ENCODE data around the gene ALKBH5.
A peak's percentile ranks its signal among the peaks of the same experiment; 100 is the strongest.
"Not testable (repeated sequence)": the region's sequence is repeated elsewhere in the genome, so short reads cannot be mapped to it uniquely, and the experiment has no call there.

ALKBH5 gene

GRCh38 chr17:18185832-18186626 is 2.4 kb downstream of the ALKBH5 start:
- DNase-seq (ENCODE audit: low spot score) = no peak

GRCh38 chr17:18186627-18186982 is 3.0 kb downstream of the ALKBH5 start:
- DNase-seq (ENCODE audit: low spot score) = no peak

- DNase-seq (ENCODE audit: low spot score) = no peak
Observed at GRCh38 chr17:18187226-18187625, 3.6 kb downstream of the ALKBH5 start.

- no peak for DNase-seq (ENCODE audit: low spot score)
Observed at GRCh38 chr17:18187821-18188761, 4.5 kb downstream of the ALKBH5 start.

- no peak for DNase-seq (ENCODE audit: low spot score)
Observed at GRCh38 chr17:18190628-18191235, 7.1 kb downstream of the ALKBH5 start.

DNA sequence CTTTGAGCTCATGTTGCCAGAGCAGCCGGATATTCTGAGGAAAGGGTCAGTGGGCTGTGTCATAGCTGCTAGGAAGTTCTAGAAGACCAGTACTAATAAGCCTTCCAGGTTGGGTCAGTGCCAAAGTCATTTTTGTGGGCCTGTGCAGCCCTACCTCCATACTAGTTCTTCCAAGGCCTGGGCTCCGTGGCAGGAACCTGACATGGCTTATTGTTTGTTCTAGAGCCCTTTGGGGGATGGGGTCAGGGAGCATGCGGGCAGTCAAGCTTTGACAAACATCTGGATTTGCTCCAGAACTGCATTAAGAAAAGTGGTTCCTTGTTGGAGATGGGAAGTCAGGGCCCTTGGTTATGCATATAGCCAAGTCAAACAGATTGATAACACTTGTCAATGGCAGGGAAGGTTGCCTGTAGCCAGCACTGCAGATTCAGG is 7.6 kb downstream of the ALKBH5 start:
- DNase-seq (ENCODE audit: low spot score) = no peak

- DNase-seq (ENCODE audit: low spot score) = no peak
Observed at GRCh38 chr17:18191967-18192366, 8.3 kb downstream of the ALKBH5 start.

DNA sequence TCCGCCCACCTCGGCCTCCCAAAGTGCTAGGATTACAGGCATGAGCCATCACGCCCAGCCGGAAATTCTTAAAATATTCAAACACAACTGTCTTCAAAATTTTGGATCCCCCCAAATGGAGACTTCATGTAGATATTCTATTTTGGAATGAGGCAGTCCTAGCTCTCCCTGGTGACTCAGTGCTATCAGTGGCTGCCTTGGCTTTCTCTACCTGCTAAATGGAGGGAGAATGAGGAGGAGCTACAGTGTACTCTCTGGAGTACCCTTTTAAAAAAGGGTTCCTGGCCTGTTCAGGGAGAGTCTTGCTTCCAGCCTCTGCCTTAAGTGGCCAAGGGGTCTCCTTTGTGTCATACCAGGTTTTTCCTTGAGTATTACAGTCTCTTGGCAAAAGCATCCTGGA is 10.8 kb downstream of the ALKBH5 start:
- DNase-seq (ENCODE audit: low spot score) = no peak

DNA sequence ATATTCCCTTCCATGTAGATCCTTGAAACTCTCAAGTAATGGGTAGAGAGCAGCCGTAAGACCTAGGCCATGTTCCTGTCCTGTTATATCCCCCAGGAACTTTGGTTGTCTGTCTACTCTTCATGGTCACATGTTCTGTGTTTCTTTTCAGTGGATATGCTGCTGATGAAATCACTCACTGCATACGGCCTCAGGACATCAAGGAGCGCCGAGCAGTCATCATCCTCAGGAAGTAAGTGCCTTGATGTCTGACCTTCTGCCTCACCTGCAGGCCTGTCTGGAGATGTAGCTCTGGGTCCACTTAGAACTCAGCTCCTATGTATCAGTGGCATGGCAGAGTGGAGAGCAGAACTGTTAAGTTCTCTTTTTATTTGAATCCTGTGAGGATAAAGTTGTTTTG is 11.2 kb downstream of the ALKBH5 start:
- DNase-seq (ENCODE audit: low spot score) = no peak

DNA sequence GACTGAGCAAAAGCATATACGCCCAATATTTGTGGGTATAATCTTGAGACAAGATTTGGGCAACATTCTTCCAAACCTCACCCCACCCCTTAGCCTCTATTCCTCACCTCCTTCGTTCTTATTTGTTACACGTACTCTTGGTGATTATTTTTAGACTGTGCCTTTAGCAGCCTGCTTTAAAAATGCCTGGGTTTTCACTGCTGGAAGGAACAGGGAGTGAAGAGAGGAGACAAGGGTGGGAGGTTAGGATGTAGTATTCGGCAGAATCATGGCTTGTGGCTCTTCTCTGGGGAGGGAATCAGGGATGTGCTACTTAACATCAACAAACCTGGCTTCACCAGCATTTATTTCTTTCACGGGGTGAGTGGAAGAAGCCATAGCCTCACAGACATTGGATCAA is 11.6 kb downstream of the ALKBH5 start:
- no peak for DNase-seq (ENCODE audit: low spot score)

DNA sequence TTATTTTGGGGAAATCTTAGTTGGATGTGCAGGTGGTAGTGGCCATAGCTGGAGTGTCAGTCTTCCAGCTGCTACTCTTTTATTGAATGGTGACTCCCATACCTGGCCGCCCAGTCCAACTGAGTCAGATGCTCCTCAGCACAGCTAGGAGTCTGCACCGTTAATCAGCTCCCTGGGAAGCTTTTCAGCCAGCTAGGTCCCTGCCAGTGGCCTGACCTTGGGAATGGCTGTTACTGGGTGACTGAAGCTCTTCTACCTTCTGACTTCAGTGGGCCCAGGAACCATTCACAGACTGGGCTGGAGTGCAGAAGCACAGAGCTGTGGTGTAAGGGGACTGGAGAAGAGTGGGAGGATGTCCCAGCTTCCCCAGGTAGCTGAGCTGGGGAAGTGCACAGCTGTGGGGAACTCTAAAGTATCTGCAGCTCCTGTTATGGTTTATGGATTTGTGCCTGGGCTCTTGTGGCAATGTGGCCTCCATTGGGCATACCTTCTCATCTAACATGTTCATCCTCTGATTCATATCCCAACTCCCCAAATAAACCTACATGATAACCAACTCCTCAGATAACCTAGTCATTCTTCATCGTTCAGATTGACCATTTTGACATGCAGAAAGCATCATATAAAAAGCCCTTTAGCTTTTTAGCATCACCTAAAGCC is 14.0 kb downstream of the ALKBH5 start:
- DNase-seq (ENCODE audit: low spot score) = no peak

DNA sequence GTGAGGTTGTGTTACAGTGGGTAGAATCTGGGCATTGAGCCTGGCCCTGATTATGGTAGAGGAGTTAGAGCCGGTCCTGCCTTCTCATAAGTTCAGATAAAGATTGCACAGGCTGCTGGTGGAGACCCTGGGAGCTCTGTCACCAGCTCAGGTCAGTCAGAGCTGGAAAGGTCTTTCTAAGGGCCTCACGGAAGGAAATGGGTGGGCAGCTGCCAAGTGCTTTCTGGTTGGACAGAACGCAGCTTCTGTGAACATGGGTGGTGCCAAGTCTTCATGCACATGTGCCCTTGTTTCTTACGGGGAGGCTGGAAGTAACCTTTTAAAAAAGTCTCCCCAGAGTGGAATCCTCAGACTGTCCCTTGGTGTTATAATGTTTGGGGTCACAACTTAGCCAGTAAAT is 14.9 kb downstream of the ALKBH5 start:
- DNase-seq (ENCODE audit: low spot score) = no peak

- no peak for DNase-seq (ENCODE audit: low spot score)
Observed at GRCh38 chr17:18201108-18201507, 17.5 kb downstream of the ALKBH5 start.

GRCh38 chr17:18203308-18203707 is 19.7 kb downstream of the ALKBH5 start:
- no peak for DNase-seq (ENCODE audit: low spot score)

DNA sequence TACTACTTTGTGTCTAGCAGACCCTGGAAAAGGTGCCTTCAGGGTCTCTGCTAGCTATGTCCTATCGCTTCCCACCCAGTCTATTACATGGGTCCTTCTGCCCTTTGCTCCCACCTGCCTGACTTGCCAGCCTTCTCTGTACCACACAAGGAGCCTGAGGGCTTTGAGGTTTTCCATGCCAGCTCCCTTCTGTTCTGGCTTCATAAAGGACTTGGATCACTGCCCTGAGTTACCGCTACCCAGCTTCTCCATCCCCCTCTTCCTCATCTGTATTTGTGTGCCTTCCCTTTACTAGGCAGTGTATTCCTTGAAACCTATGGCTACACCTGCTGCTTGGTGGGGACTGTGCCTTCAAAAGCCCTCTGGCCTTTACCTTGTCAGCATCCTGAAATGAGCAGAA is 22.2 kb downstream of the ALKBH5 start:
- no peak for DNase-seq (ENCODE audit: low spot score)

DNA sequence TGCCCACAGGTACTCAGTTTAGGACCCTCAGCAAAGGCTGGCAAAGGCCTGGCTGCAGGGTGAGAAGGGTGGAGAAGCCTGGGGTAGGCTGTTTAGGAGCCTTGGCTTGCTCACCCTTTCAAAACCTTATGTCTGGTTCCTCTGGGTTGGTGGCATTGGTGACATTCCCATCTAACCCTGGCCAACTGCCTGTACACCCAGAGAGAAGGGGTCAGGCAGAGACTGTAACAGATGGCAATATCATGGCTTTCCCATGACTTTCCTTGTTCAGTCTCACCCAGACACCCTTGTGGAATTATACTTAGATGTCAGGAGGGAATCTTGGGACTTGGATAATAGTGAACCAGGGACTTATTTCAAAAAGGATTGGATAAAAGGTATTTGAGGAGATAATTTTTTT is 23.3 kb downstream of the ALKBH5 start:
- no peak for DNase-seq (ENCODE audit: low spot score)

DNA sequence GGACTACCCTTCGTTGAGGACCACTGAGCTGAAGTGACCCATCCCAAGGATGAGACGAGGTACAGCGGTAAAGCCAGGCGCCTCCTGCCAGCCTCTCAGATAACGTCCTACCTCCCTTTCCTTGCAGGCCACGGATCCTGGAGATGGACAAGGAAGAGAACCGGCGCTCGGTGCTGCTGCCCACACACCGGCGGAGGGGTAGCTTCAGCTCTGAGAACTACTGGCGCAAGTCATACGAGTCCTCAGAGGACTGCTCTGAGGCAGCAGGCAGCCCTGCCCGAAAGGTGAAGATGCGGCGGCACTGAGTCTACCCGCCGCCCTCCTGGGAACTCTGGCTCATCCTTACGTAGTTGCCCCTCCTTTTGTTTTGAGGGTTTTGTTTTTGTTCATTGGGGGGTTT is 24.5 kb downstream of the ALKBH5 start:
- no peak for DNase-seq (ENCODE audit: low spot score)

DNA sequence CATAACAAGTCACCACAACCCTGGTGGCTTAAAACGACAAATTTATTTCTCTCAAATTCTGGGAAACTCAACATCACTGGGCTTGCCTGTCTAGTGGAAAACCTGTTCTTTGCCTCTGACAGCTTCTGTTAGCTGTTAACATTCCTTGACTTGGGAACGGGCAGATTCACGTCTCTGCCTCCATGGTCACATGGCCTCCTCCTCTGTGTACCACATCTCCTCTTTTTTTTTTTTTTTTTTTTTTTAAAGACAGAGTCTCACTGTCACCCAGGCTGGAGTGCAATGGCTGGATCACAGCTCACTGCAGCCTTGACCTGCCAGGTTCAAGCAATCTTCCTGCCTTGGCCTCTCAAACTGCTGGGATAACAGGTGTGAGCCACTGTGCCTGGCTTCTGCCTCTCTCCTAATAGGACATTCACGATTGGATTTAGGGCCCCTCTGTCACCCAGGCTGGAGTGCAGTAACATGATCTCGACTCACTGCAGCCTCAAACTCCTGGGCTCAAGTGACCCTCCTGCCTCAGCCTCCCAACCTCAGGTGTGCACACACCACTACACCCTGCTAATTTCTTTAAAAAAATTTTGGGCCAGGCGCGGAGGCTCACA is 30.1 kb downstream of the ALKBH5 start:
- DNase-seq (ENCODE audit: low spot score) = no peak

- not testable (repeated sequence) for DNase-seq (ENCODE audit: low spot score)
Observed at GRCh38 chr17:18216906-18217305, 33.3 kb downstream of the ALKBH5 start.

- peak; percentile 81 for DNase-seq (ENCODE audit: low spot score)
Observed at GRCh38 chr17:18217412-18218015, 33.9 kb downstream of the ALKBH5 start.

- DNase-seq (ENCODE audit: low spot score) = no peak
Observed at GRCh38 chr17:18218756-18219415, 35.3 kb downstream of the ALKBH5 start.
